H9 (cell line): ENCODE data around the gene SHISAL2B. TPM values are rescaled to one million over a fixed set of nuclear protein-coding genes. Genes with fewer than 3 reads are reported as not detected.
"Not testable (repeated sequence)": the region's sequence is repeated elsewhere in the genome, so short reads cannot be mapped to it uniquely, and the experiment has no call there.

Source experiments
- DNase-seq: peaks from one replicate; pipeline ENCODE4 v3.0.0-alpha.2; 2017
- H2AFZ ChIP-seq: one replicate; pipeline ENCODE4 v1.6.1; 2013; ENCODE audit warnings: mild to moderate bottlenecking, low read length, control low read depth, moderate library complexity
- H2AK5ac ChIP-seq: 2 replicates; pipeline ENCODE4 v1.6.1; 2013; ENCODE audit warnings: low read length, control low read depth, mixed read lengths; ENCODE audit not compliant: insufficient read length
- H2BK120ac ChIP-seq: one replicate; pipeline ENCODE4 v1.6.1; 2013; ENCODE audit warnings: low read depth, mild to moderate bottlenecking, low read length, control low read depth, inconsistent platforms; ENCODE audit not compliant: poor library complexity, severe bottlenecking
- H2BK12ac ChIP-seq: 2 replicates; pipeline ENCODE4 v1.6.1; 2013; ENCODE audit warnings: low read length, control low read depth, mixed read lengths, low read depth; ENCODE audit not compliant: insufficient read length
- H2BK15ac ChIP-seq: 2 replicates; pipeline ENCODE4 v1.6.1; 2013; ENCODE audit warnings: low read depth, low read length, control low read depth
- H2BK20ac ChIP-seq: one replicate; pipeline ENCODE4 v1.6.1; 2013; ENCODE audit warnings: low read depth, mild to moderate bottlenecking, low read length, control low read depth, inconsistent platforms; ENCODE audit not compliant: poor library complexity, severe bottlenecking
- H2BK5ac ChIP-seq: 2 replicates; pipeline ENCODE4 v1.6.1; 2013; ENCODE audit warnings: low read length, control low read depth, mixed read lengths; ENCODE audit not compliant: insufficient read length
- H3K14ac ChIP-seq: 2 replicates; pipeline ENCODE4 v1.6.1; 2013; ENCODE audit warnings: low read length, control low read depth; ENCODE audit not compliant: insufficient read depth
- H3K18ac ChIP-seq: 2 replicates; pipeline ENCODE4 v1.6.1; 2013; ENCODE audit warnings: low read depth, mild to moderate bottlenecking, mixed read lengths, low read length, control low read depth; ENCODE audit not compliant: insufficient read length
- H3K23ac ChIP-seq: 2 replicates; pipeline ENCODE4 v1.6.1; 2013; ENCODE audit warnings: low read length, control low read depth, mixed read lengths, low read depth; ENCODE audit not compliant: insufficient read length
- H3K23me2 ChIP-seq: 2 replicates; pipeline ENCODE4 v1.6.1; 2013; ENCODE audit warnings: low read depth, mild to moderate bottlenecking, mixed read lengths, low read length, control low read depth; ENCODE audit not compliant: insufficient read length, poor library complexity, severe bottlenecking
- H3K27ac ChIP-seq: 2 replicates; pipeline ENCODE4 v1.5.1; 2013; ENCODE audit warnings: low read length, control low read depth, mixed read lengths, low read depth; ENCODE audit not compliant: insufficient read length
- H3K27me3 ChIP-seq: 2 replicates; pipeline ENCODE4 v1.6.1; 2013; ENCODE audit warnings: low read length, control low read depth, inconsistent platforms; ENCODE audit not compliant: insufficient read depth
- H3K4ac ChIP-seq: 2 replicates; pipeline ENCODE4 v1.6.1; 2013; ENCODE audit warnings: low read depth, mild to moderate bottlenecking, control low read depth, inconsistent platforms, low read length, moderate library complexity
- H3K4me1 ChIP-seq: 2 replicates; pipeline ENCODE4 v1.6.1; 2013; ENCODE audit warnings: low read length, control low read depth, inconsistent platforms; ENCODE audit not compliant: insufficient read depth
- H3K4me2 ChIP-seq: 2 replicates; pipeline ENCODE4 v1.6.1; 2013; ENCODE audit warnings: low read length, control low read depth, mixed read lengths; ENCODE audit not compliant: insufficient read length, insufficient read depth
- H3K56ac ChIP-seq: 2 replicates; pipeline ENCODE4 v1.6.1; 2013; ENCODE audit warnings: low read depth, mild to moderate bottlenecking, mixed read lengths, low read length, control low read depth; ENCODE audit not compliant: insufficient read length
- H3K79me1 ChIP-seq: 2 replicates; pipeline ENCODE4 v1.6.1; 2013; ENCODE audit warnings: low read depth, mild to moderate bottlenecking, moderate library complexity, low read length, control low read depth, inconsistent platforms; ENCODE audit not compliant: insufficient read depth, poor library complexity, severe bottlenecking
- H3K79me2 ChIP-seq: 2 replicates; pipeline ENCODE4 v1.6.1; 2013; ENCODE audit warnings: low read length, control low read depth, inconsistent platforms; ENCODE audit not compliant: insufficient read depth
- H3K9ac ChIP-seq: 2 replicates; pipeline ENCODE4 v1.6.1; 2013; ENCODE audit warnings: low read length, control low read depth, mixed read lengths; ENCODE audit not compliant: insufficient read length; ENCODE audit errors: extremely low read depth
- H3K9me3 ChIP-seq: one replicate; pipeline ENCODE4 v1.6.1; 2013; ENCODE audit warnings: low read depth, low read length, inconsistent platforms; ENCODE audit not compliant: control insufficient read depth
- H3T11ph ChIP-seq: one replicate; pipeline ENCODE4 v1.6.1; 2013; ENCODE audit warnings: mild to moderate bottlenecking, low read length, control low read depth, inconsistent platforms
- H4K20me1 ChIP-seq: one replicate; pipeline ENCODE4 v1.6.1; 2013; ENCODE audit not compliant: control insufficient read depth, insufficient read length, insufficient read depth
- H4K5ac ChIP-seq: 2 replicates; pipeline ENCODE4 v1.6.1; 2013; ENCODE audit warnings: low read depth, mild to moderate bottlenecking, mixed read lengths, low read length, control low read depth; ENCODE audit not compliant: insufficient read length
- H4K8ac ChIP-seq: replicated peaks from 2 replicates; pipeline ENCODE4 v1.6.1; 2013; ENCODE audit warnings: low read length, control low read depth, mixed read lengths, low read depth; ENCODE audit not compliant: insufficient read length
- H4K91ac ChIP-seq: 2 replicates; pipeline ENCODE4 v1.6.1; 2013; ENCODE audit warnings: low read depth, mild to moderate bottlenecking, moderate library complexity, mixed read lengths, low read length, control low read depth; ENCODE audit not compliant: insufficient read length
- H3K27ac Mint-ChIP-seq, 3 experiments: 2 replicates in 2 of 3; 3 replicates in 1 of 3; pipeline ENCODE4 v1.8.0; 2020 to 2021; ENCODE audit warnings: mixed read lengths in 3 of 3, mild to moderate bottlenecking in 1 of 3, moderate library complexity in 1 of 3
- H3K27me3 Mint-ChIP-seq: 2 replicates; pipeline ENCODE4 v1.8.0; 2021; ENCODE audit warnings: low read depth, mild to moderate bottlenecking, moderate library complexity, mixed read lengths
- H3K36me3 Mint-ChIP-seq, 3 experiments: 2 replicates in 2 of 3; 3 replicates in 1 of 3; pipeline ENCODE4 v1.8.0; 2020 to 2021; ENCODE audit warnings: low read depth in 3 of 3, mixed read lengths in 3 of 3; ENCODE audit not compliant: insufficient read depth in 1 of 3
- H3K4me1 Mint-ChIP-seq, 2 experiments: 2 replicates each; pipeline ENCODE4 v1.8.0; 2020; ENCODE audit warnings: mixed read lengths in 2 of 2
- H3K4me3 Mint-ChIP-seq, 2 experiments: 2 replicates in 1 of 2; 3 replicates in 1 of 2; pipeline ENCODE4 v1.8.0; 2020 to 2021; ENCODE audit warnings: mild to moderate bottlenecking in 2 of 2, mixed read lengths in 2 of 2, moderate library complexity in 1 of 2
- H3K9me3 Mint-ChIP-seq, 2 experiments: 2 replicates in 1 of 2; 3 replicates in 1 of 2; pipeline ENCODE4 v1.8.0; 2020; ENCODE audit warnings: mild to moderate bottlenecking in 2 of 2, mixed read lengths in 2 of 2, moderate library complexity in 1 of 2
- CTCF ChIP-seq: fragments of 200-600 bp; sonication (generic); conservative IDR thresholded peaks from 3 replicates; pipeline ENCODE4 v1.8.0; 2021; ENCODE audit warnings: antibody characterized with exemption, mild to moderate bottlenecking
- WGBS: extraction: QIAGEN DNeasy Blood & Tissue Kit; methylation state at CpG from one replicate; pipeline ENCODE4 v1.1.7; 2013; ENCODE audit warnings: missing lambda C conversion rate, low lambda C conversion rate, mixed read lengths; ENCODE audit not compliant: insufficient read length; ENCODE audit errors: extremely low coverage; 5-methylcytosine and 5-hydroxymethylcytosine counted together
- total RNA-seq: library from RNA; stranded (reverse); gene quantifications from 2 replicates; pipeline ENCODE4 v1.2.1, GENCODE V29; 2021

The SHISAL2B gene
- total RNA-seq, 1 experiment from 2014 or later: 5.0 TPM

DNA sequence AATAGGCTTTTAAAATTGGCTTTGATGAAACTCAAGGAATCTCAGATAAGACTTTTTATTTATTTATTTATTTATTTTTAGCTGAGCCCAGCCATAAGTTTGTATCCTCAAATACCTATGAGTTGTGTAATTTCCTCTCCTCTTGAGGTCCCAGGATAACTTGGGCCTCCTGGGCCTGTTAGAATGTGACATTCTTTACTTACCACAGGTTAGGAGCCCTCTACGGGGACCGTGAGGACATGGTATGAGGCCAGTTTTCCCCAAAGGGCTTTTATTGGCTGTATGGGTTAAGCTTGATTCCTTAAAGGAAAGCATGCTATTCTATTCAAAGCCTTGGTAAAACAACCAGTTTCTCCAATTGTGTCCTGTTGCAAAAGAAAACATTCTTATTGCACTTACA, 16.9 kb downstream of the SHISAL2B start:
- Histone ChIP-seq H2BK12ac (no peak overlapping the region), H2BK120ac (no peak overlapping the region), H4K8ac (no peak overlapping the region), H3K4me1 (peaks cover 5% of the 10 kb centered on the region; the same call in 1 of the 2 replicates), H3K23me2 (no peaks in the 10 kb centered on the region), H3K4me2 (no peak overlapping the region), H3K4ac (no peak overlapping the region), H3K14ac (no peak overlapping the region), H2BK5ac (no peak overlapping the region), H3K9ac (no peak overlapping the region), H3T11ph (no peak overlapping the region), H3K79me2 (no peaks in the 10 kb centered on the region), H2BK15ac (no peak overlapping the region), H3K79me1 (no peaks in the 10 kb centered on the region), H3K27me3 (no peaks in the 10 kb centered on the region), H4K5ac (no peak overlapping the region), H3K23ac (no peak overlapping the region), H3K56ac (no peak overlapping the region), H2AK5ac (no peak overlapping the region), H4K91ac (no peak overlapping the region), H3K27ac (no peak overlapping the region), H2AFZ (no peak overlapping the region), H3K9me3 (no peaks in the 10 kb centered on the region), H2BK20ac (no peak overlapping the region), H4K20me1 (no peaks in the 10 kb centered on the region), H3K18ac (no peak overlapping the region)
- Mint-ChIP-seq H3K27me3 (no peaks in the 10 kb centered on the region), H3K9me3 (peaks cover 9 to 14% of the 10 kb centered on the region in 2 experiments; a peak in 4 of 5 replicates), H3K27ac (no peak overlapping the region), H3K4me1 (peaks cover 29 to 30% of the 10 kb centered on the region in 2 experiments), H3K4me3 (no peak overlapping the region), H3K36me3 (peaks cover 6 to 13% (median 11%) of the 10 kb centered on the region in 3 experiments)
- no peak for TF ChIP-seq CTCF
- no peak for DNase-seq
- WGBS: no CpG with 5 or more reads among the region's 2 CpGs

DNA sequence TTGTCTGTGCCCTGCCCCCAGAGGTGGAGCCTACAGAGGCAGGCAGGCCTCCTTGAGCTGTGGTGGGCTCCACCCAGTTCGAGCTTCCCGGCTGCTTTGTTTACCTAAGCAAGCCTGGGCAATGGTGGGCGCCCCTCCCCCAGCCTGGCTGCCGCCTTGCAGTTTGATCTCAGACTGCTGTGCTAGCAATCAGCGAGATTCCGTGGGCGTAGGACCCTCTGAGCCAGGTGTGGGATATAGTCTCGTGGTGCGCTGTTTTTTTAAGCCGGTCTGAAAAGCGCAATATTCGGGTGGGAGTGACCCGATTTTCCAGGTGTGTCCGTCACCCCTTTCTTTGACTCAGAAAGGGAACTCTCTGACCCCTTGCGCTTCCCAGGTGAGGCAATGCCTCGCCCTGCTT, 24.2 kb downstream of the SHISAL2B start:
- not testable (repeated sequence) for H2BK20ac ChIP-seq, H2BK12ac ChIP-seq, H3K14ac ChIP-seq, H3K23me2 ChIP-seq, H3K4me1 ChIP-seq, H2AFZ ChIP-seq, H3K23ac ChIP-seq, H3K79me2 ChIP-seq, H4K20me1 ChIP-seq, H3K56ac ChIP-seq, H3K27ac ChIP-seq, H3K9me3 Mint-ChIP-seq, H3K4me2 ChIP-seq, H3K79me1 ChIP-seq, H2BK120ac ChIP-seq, H3K18ac ChIP-seq, H4K8ac ChIP-seq, DNase-seq, H2AK5ac ChIP-seq, H2BK5ac ChIP-seq, H3T11ph ChIP-seq, H3K36me3 Mint-ChIP-seq, H3K9ac ChIP-seq, H2BK15ac ChIP-seq, H3K4ac ChIP-seq, H3K9me3 ChIP-seq, H4K5ac ChIP-seq, H4K91ac ChIP-seq, H3K27me3 ChIP-seq, H3K27me3 Mint-ChIP-seq
- Mint-ChIP-seq H3K4me3 (peak overlapping the region; percentile 51 to 71; a peak in 4 of 5 replicates), H3K27ac (peak overlapping the region; percentile 55 to 99 (median 87); a peak in 6 of 7 replicates), H3K4me1 (peaks cover 3 to 12% of the 10 kb centered on the region in 2 experiments)
- no CpG with 5 or more reads among the region's 16 CpGs for WGBS
